Activated CD4-positive, alpha-beta T cell treated with anti-CD3 and anti-CD28 coated beads, Interleukin-2, amount 10 ng/mL, durations not matched to agents 7 days and 5 days (primary cell): Measurements from ENCODE around the gene PPP1R13L. TPM values are rescaled to one million over a fixed set of nuclear protein-coding genes. Genes with fewer than 3 reads are reported as not detected.
A peak's percentile ranks its signal among the peaks of the same experiment; 100 is the strongest.
"Not testable (repeated sequence)": the region's sequence is repeated elsewhere in the genome, so short reads cannot be mapped to it uniquely, and the experiment has no call there.

Experiments
- CTCF ChIA-PET: fragments of 350-600 bp; sonication (Branson Sonifier 250); formaldehyde crosslinking; loops from one replicate; lab custom pipeline; 2021; ENCODE audit warnings: antibody characterized with exemption; lab: Charles Lee
- POLR2A ChIA-PET: fragments of 350-600 bp; sonication (Branson Sonifier 250); formaldehyde crosslinking; loops from one replicate; lab custom pipeline; 2021; ENCODE audit warnings: antibody characterized with exemption; lab: Charles Lee
- DNase-seq: peaks from one replicate; pipeline ENCODE4 v3.0.0-alpha.2; 2020
- H3K27ac Mint-ChIP-seq: one replicate; pipeline ENCODE4 v1.8.0; 2021; ENCODE audit warnings: mild to moderate bottlenecking, moderate library complexity, mixed read lengths
- H3K27me3 Mint-ChIP-seq: one replicate; pipeline ENCODE4 v1.8.0; 2021; ENCODE audit warnings: mixed read lengths
- H3K36me3 Mint-ChIP-seq: one replicate; pipeline ENCODE4 v1.8.0; 2021; ENCODE audit warnings: low read depth, mixed read lengths
- H3K4me1 Mint-ChIP-seq: one replicate; pipeline ENCODE4 v1.8.0; 2021; ENCODE audit warnings: mixed read lengths
- H3K4me3 Mint-ChIP-seq: one replicate; pipeline ENCODE4 v1.8.0; 2021; ENCODE audit warnings: mild to moderate bottlenecking, moderate library complexity, mixed read lengths
- H3K9me3 Mint-ChIP-seq: one replicate; pipeline ENCODE4 v1.8.0; 2021; ENCODE audit warnings: mixed read lengths
- total RNA-seq, 2 experiments: library from RNA; stranded (reverse); gene quantifications; one replicate each; pipeline ENCODE4 v1.2.3, GENCODE V29; 2021

PPP1R13L gene
- total RNA-seq, 2 experiments from 2014 or later: 15.5 to 17.7 TPM

- no peak for DNase-seq
- peaks cover 36% of the 10 kb centered on the region for H3K36me3 Mint-ChIP-seq
- no peaks in the 10 kb centered on the region for H3K27me3 Mint-ChIP-seq
- CTCF ChIA-PET: interaction anchor here (0.5 to 2.5 kb wide), 6 partner anchors 9 to 314 kb away, joined by 3 to 13 read pairs (median 4); partner anchors contain the start of gene PPP1R13L
- POLR2A ChIA-PET: no interaction called here
- H3K4me1 Mint-ChIP-seq: peaks cover 6% of the 10 kb centered on the region
- no peaks in the 10 kb centered on the region for H3K9me3 Mint-ChIP-seq
- no peak overlapping the region for H3K4me3 Mint-ChIP-seq
- no peak overlapping the region for H3K27ac Mint-ChIP-seq
These were observed 8.6 kb upstream of the PPP1R13L start for GRCh38 chr19:45413497-45413896.

- H3K4me3 Mint-ChIP-seq, POLR2A ChIA-PET, DNase-seq, H3K27ac Mint-ChIP-seq, H3K27me3 Mint-ChIP-seq, H3K9me3 Mint-ChIP-seq: not testable (repeated sequence)
- Mint-ChIP-seq H3K36me3 (peaks cover 22% of the 10 kb centered on the region), H3K4me1 (peaks cover 18% of the 10 kb centered on the region)
- CTCF ChIA-PET: interaction anchor here (1.1 kb wide), 1 partner anchor 75 kb away, joined by 4 read pairs; no protein-coding TSS in a partner anchor
These were observed 5.5 kb upstream of the PPP1R13L start for GRCh38 chr19:45410330-45410729.

GRCh38 chr19:45409557-45409920 lies 4.7 kb upstream of the PPP1R13L start:
- POLR2A ChIA-PET: no interaction called here
- Mint-ChIP-seq H3K9me3 (no peaks in the 10 kb centered on the region), H3K36me3 (peaks cover 21% of the 10 kb centered on the region), H3K27ac (no peak overlapping the region), H3K4me1 (peaks cover 26% of the 10 kb centered on the region), H3K4me3 (no peak overlapping the region), H3K27me3 (no peaks in the 10 kb centered on the region)
- DNase-seq: no peak
- CTCF ChIA-PET: interaction anchor here (1.6 kb wide), 2 partner anchors 18 to 69 kb away, joined by 6 to 7 read pairs; no protein-coding TSS in a partner anchor

GRCh38 chr19:45408830-45409556 lies 4.1 kb upstream of the PPP1R13L start:
- no peak overlapping the region for H3K27ac Mint-ChIP-seq
- no peaks in the 10 kb centered on the region for H3K9me3 Mint-ChIP-seq
- ChIA-PET CTCF (interaction anchor here (1.6 kb wide), 2 partner anchors 19 to 70 kb away, joined by 6 to 7 read pairs; no protein-coding TSS in a partner anchor), POLR2A (no interaction called here)
- peaks cover 5% of the 10 kb centered on the region for H3K27me3 Mint-ChIP-seq
- H3K4me1 Mint-ChIP-seq: peaks cover 32% of the 10 kb centered on the region
- DNase-seq: no peak
- H3K4me3 Mint-ChIP-seq: no peak overlapping the region
- H3K36me3 Mint-ChIP-seq: peaks cover 15% of the 10 kb centered on the region

- ChIA-PET CTCF (interaction anchor here (0.5 to 2.0 kb wide), 6 partner anchors 31 to 77 kb away, joined by 3 to 8 read pairs (median 4); no protein-coding TSS in a partner anchor), POLR2A (no interaction called here)
- H3K27me3 Mint-ChIP-seq: peaks cover 14% of the 10 kb centered on the region
- peaks cover 40% of the 10 kb centered on the region for H3K4me1 Mint-ChIP-seq
- no peak overlapping the region for H3K27ac Mint-ChIP-seq
- no peak for DNase-seq
- H3K4me3 Mint-ChIP-seq: peak overlapping the region; percentile 14
- H3K9me3 Mint-ChIP-seq: no peaks in the 10 kb centered on the region
- peaks cover 6% of the 10 kb centered on the region for H3K36me3 Mint-ChIP-seq
These were observed 3.3 kb upstream of the PPP1R13L start for GRCh38 chr19:45408121-45408520.

- DNase-seq, H3K36me3 Mint-ChIP-seq, POLR2A ChIA-PET, H3K27ac Mint-ChIP-seq, H3K9me3 Mint-ChIP-seq: not testable (repeated sequence)
- CTCF ChIA-PET: interaction anchor here (0.5 to 2.0 kb wide), 6 partner anchors 9 to 78 kb away, joined by 3 to 8 read pairs (median 4); no protein-coding TSS in a partner anchor
- peak overlapping the region; percentile 85 for H3K4me3 Mint-ChIP-seq
- H3K27me3 Mint-ChIP-seq: peaks cover 19% of the 10 kb centered on the region
- peaks cover 41% of the 10 kb centered on the region for H3K4me1 Mint-ChIP-seq
These were observed 2.7 kb upstream of the PPP1R13L start for GRCh38 chr19:45407585-45407984.

- H3K4me1 Mint-ChIP-seq: peaks cover 43% of the 10 kb centered on the region
- ChIA-PET CTCF (interaction anchor here (0.8 to 2.0 kb wide), 4 partner anchors 9 to 78 kb away, joined by 3 to 8 read pairs (median 5); no protein-coding TSS in a partner anchor), POLR2A (no interaction called here)
- H3K27ac Mint-ChIP-seq: peak overlapping the region; percentile 95
- H3K27me3 Mint-ChIP-seq: peaks cover 19% of the 10 kb centered on the region
- no peaks in the 10 kb centered on the region for H3K9me3 Mint-ChIP-seq
- peak overlapping the region; percentile 85 for H3K4me3 Mint-ChIP-seq
- H3K36me3 Mint-ChIP-seq: peaks cover 1% of the 10 kb centered on the region
- DNase-seq: no peak
These were observed 2.2 kb upstream of the PPP1R13L start for GRCh38 chr19:45407091-45407375.

- peak within 1 kb of the TSS; percentile 85 for H3K4me3 Mint-ChIP-seq
- H3K27me3 Mint-ChIP-seq: peaks cover 19% of the 10 kb centered on the region
- ChIA-PET CTCF (interaction anchor here (0.7 to 2.0 kb wide), 5 partner anchors 33 to 254 kb away, joined by 3 to 8 read pairs (median 5); no protein-coding TSS in a partner anchor), POLR2A (no interaction called here)
- H3K36me3 Mint-ChIP-seq: peaks cover 1% of the 10 kb centered on the region
- H3K9me3 Mint-ChIP-seq: no peaks in the 10 kb centered on the region
- peaks cover 43% of the 10 kb centered on the region for H3K4me1 Mint-ChIP-seq
- peak within 1 kb of the TSS; percentile 95 for H3K27ac Mint-ChIP-seq
- DNase-seq: peak; percentile 86
These were observed 1.6 kb upstream of the PPP1R13L start, which contains the start of gene POLR1G for GRCh38 chr19:45406226-45407090. TSS of gene POLR1G (plus strand) at chr19:45406644. CDS start at chr19:45406697, 53 bp downstream.

- peak; percentile 88 for DNase-seq
- Mint-ChIP-seq H3K4me3 (peak overlapping the region; percentile 85), H3K36me3 (peaks cover 1% of the 10 kb centered on the region), H3K27ac (peak overlapping the region; percentile 95), H3K4me1 (peaks cover 43% of the 10 kb centered on the region), H3K27me3 (peaks cover 19% of the 10 kb centered on the region), H3K9me3 (no peaks in the 10 kb centered on the region)
- POLR2A ChIA-PET: no interaction called here
- CTCF ChIA-PET: interaction anchor here (0.7 to 4.5 kb wide), 5 partner anchors 34 to 255 kb away, joined by 3 to 32 read pairs (median 3); no protein-coding TSS in a partner anchor
These were observed 761 bp upstream of the PPP1R13L start for GRCh38 chr19:45405435-45406225.

- ChIA-PET POLR2A (no interaction called here), CTCF (interaction anchor here (0.5 to 4.5 kb wide), 8 partner anchors 10 to 425 kb away, joined by 3 to 32 read pairs (median 4); no protein-coding TSS in a partner anchor)
- Mint-ChIP-seq H3K9me3 (no peaks in the 10 kb centered on the region), H3K4me3 (peak overlapping the region; percentile 85), H3K36me3 (peaks cover 1% of the 10 kb centered on the region), H3K27ac (peak overlapping the region; percentile 95), H3K4me1 (peaks cover 43% of the 10 kb centered on the region), H3K27me3 (peaks cover 19% of the 10 kb centered on the region)
- peak; percentile 75 for DNase-seq
These were observed 900 bp downstream of the PPP1R13L start for GRCh38 chr19:45403781-45404556.

- Mint-ChIP-seq H3K4me3 (no peak overlapping the region), H3K27ac (no peak overlapping the region), H3K9me3 (no peaks in the 10 kb centered on the region), H3K27me3 (peaks cover 23% of the 10 kb centered on the region), H3K4me1 (peaks cover 49% of the 10 kb centered on the region), H3K36me3 (peaks cover 5% of the 10 kb centered on the region)
- no peak for DNase-seq
- CTCF ChIA-PET: interaction anchor here (0.6 to 4.5 kb wide), 7 partner anchors 9 to 563 kb away, joined by 3 to 32 read pairs (median 4); no protein-coding TSS in a partner anchor
- POLR2A ChIA-PET: no interaction called here
These were observed 1.6 kb downstream of the PPP1R13L start for GRCh38 chr19:45403272-45403671.
